ENCODE measurements around the gene ACACB.
A peak's percentile ranks its signal among the peaks of the same experiment; 100 is the strongest.

DNA sequence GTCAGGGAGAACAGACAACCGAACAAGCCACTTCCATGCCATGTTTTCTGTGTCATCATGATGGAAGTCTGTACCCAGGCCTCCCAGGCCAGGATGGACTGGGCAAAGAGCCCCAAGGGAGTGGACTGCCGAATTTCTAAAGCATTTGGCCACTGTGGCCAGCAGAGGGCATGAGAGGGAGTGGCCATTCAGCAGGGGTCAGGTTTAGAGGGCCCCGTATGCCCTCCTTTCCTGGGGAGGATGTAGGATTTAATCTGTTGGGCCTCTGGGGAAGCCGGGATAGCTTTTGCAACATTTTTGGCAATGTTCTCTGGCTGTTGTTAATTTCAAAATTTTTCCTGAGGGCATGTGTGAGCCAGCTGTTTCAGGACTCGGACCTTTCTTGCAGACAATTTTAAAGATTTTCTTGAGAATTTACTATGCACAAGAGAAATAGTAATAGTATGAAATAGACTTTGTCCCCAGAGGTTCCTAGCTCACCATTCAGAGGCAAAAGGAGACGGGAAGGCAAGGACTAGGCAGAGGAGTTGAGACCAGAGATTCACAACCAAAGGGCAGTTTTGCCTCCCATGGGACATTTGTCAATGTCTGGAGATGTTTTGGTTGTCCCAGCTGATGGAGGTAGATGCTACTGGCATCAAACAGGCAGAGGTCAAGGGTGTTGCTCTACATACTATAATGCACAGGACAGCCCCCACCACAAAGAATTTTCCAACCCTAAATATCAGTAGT lies 18.0 kb downstream of the ACACB start:
- TF ChIP-seq, protein P1, sequence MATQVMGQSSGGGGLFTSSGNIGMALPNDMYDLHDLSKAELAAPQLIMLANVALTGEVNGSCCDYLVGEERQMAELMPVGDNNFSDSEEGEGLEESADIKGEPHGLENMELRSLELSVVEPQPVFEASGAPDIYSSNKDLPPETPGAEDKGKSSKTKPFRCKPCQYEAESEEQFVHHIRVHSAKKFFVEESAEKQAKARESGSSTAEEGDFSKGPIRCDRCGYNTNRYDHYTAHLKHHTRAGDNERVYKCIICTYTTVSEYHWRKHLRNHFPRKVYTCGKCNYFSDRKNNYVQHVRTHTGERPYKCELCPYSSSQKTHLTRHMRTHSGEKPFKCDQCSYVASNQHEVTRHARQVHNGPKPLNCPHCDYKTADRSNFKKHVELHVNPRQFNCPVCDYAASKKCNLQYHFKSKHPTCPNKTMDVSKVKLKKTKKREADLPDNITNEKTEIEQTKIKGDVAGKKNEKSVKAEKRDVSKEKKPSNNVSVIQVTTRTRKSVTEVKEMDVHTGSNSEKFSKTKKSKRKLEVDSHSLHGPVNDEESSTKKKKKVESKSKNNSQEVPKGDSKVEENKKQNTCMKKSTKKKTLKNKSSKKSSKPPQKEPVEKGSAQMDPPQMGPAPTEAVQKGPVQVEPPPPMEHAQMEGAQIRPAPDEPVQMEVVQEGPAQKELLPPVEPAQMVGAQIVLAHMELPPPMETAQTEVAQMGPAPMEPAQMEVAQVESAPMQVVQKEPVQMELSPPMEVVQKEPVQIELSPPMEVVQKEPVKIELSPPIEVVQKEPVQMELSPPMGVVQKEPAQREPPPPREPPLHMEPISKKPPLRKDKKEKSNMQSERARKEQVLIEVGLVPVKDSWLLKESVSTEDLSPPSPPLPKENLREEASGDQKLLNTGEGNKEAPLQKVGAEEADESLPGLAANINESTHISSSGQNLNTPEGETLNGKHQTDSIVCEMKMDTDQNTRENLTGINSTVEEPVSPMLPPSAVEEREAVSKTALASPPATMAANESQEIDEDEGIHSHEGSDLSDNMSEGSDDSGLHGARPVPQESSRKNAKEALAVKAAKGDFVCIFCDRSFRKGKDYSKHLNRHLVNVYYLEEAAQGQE (IDR thresholded peaks at IDR 0.05; ENCODE audit: insufficient read depth in 1 of 2, low read depth in 2 of 2, low read length in 2 of 2), result 0 out of 4 replicates have a peak, but pooled peaks of 1 of the 2 experiments have one; percentile 15
- no peak for TF ChIP-seq TAF1 (IDR thresholded peaks at IDR 0.05; ENCODE audit: borderline replicate concordance, insufficient read depth, low read length)
- TF ChIP-seq POLR2AphosphoS5 (IDR thresholded peaks at IDR 0.05; ENCODE audit: low read depth, low read length), result no peak
